GM18508 (cell line): ENCODE results near the gene OVOL3.

Experiments
- ATAC-seq: cut with Tn5 transposase; IDR thresholded peaks from one replicate; pipeline ENCODE4 v1.9.1; 2021; ENCODE audit warnings: moderate number of reproducible peaks; ENCODE audit not compliant: insufficient read depth, unreplicated experiment

OVOL3 gene

DNA sequence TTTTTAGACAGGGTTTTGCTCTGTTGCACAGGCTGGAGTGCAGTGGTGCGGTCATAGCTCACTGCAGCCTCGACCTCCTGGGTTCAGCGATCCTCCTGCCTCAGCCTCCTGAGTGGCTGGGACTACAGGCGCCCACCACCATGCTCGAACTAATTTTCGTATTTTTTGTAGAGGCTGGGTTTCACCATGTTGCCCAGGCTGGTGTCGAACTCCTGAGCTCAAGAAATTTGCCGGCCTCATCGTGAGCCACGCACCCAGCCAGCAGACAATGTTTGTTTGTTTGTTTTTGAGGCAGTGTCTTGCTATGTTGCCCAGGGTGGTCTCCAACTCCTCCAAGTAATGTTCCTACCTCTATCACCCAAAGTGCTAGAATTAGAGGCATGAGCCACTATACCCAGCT lies 42.2 kb downstream of the OVOL3 start:
- ATAC-seq, result no peak

DNA sequence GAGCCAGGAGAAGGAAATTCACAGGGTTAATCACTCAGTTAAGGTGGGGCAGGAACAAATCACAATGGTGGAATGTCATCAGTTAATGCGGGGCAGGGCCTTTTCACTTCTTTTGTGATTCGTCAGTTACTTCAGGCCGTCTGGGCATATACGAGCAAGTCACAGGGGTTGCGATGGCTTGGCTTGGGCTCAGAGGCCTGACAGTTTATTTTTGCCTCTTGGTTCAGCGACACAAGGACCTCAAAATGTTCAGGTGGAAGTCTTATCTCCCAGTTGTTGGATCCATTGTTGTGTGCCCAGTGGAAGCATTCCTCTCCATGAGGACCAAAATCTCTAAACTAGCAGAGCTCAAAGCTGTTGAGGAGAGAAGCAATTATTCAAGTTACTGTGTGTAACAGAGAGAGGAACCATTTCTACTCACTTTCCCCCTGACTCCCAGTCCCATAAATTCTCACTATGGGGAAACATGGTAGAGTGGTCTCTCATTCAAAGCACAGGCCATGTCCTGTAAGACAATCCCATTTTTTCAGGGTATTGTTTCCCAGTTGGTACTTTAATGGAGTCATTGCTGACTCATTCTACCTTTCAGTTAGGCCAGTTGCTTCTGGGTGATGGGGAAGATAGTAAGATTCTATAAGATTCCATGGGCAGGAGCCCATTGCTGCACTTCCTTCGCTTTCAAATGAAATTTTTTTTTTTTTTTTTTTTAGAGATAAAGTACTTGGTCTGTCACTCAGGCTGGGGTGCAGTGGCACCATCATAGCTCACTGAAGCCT lies 50.1 kb downstream of the OVOL3 start:
- ATAC-seq, result no peak
